IPS-18c (cell line): ENCODE measurements around the gene IRX4.

Experiments
- H3K4me3 ChIP-seq: 2 replicates; pipeline ENCODE4 v1.7.0; 2013; ENCODE audit warnings: low read depth, mild to moderate bottlenecking, low read length, moderate library complexity; ENCODE audit not compliant: insufficient read depth
- H3K9me3 ChIP-seq: one replicate; pipeline ENCODE4 v1.6.1; 2013; ENCODE audit warnings: mild to moderate bottlenecking, low read length, moderate library complexity; ENCODE audit not compliant: control insufficient read depth, insufficient read depth

IRX4 gene

DNA sequence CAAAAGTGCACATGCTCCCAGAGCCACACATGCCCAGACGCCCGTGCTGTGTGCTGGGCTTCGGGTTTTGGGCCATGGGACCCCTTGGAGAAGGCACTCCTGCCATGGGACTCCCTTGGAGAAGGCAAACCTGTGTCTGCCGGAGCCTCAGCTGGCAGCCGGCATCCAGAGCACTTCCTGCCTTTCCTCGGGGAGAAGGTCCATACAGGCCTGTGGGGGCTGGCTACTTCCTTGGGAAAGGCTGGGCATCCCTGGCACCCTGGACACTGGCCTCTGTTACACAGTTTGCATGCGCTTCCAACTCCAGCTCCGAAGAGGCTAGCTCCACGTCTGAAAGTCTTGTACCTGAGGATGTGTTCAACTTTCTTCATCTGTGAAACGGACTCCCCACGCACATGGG lies 14.7 kb upstream of the IRX4 start:
- no peak overlapping the region for H3K4me3 ChIP-seq
- H3K9me3 ChIP-seq, result peaks cover 5% of the 10 kb centered on the region

GRCh38 chr5:1896602-1897376 lies 14.1 kb upstream of the IRX4 start:
- Histone ChIP-seq H3K4me3 (no peak overlapping the region), H3K9me3 (peaks cover 5% of the 10 kb centered on the region)

DNA sequence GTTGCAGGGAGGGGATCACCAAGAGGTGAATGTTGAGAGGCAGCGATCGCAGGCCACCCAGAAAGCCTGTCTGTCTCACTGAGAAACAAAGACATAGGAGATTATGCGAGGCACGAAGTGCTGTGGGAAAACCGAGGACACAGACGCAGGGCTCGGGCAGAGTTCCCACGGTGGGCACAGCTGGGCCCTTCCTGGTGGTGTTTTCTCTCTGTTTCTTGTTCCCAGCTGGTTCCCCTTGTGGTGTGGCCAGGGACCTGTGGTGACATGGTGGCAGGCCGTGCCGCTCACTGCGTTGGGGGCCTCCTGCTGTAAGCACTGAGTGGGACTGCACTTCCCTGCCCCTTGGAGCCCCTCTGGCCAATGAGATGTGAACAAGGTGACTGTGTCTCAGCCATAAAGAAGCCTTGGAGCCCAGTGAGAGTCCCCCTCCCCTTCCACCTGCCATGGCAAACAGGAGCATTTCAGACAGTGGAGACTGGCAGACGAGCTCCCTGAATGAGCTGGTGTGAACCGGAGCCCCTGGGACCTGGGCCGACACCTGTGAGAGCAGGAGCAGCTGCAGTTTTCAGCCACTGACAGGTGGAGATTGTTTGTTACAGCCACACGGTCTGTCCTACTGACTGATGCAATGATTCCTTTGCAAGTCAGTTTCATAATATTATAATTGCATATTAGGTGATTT lies 13.2 kb upstream of the IRX4 start:
- Histone ChIP-seq H3K4me3 (no peak overlapping the region), H3K9me3 (no peaks in the 10 kb centered on the region)

DNA sequence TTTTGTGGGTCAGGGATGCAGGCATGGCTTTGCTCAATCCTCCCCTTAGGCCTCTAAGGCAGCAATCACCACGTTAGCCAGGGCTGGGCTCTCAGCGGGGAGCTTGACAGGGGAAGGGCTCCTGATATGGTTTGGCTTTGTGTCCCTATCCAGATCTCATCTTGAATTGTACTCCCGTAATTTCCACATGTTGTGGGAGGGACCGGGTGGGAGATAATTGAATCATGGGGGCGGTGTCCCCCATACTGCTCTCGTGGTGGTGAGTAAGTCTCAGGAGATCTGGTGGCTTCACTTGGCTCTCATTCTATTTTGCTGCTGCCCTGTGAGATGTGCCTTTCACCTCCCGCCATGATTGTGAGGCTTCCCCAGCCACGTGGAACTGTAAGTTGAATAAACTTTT lies 11.5 kb upstream of the IRX4 start:
- no peak overlapping the region for H3K4me3 ChIP-seq
- peaks cover 2% of the 10 kb centered on the region for H3K9me3 ChIP-seq

- no peak overlapping the region for H3K4me3 ChIP-seq
- peaks cover 2% of the 10 kb centered on the region for H3K9me3 ChIP-seq
These were observed 11.0 kb upstream of the IRX4 start for GRCh38 chr5:1893754-1894153.

DNA sequence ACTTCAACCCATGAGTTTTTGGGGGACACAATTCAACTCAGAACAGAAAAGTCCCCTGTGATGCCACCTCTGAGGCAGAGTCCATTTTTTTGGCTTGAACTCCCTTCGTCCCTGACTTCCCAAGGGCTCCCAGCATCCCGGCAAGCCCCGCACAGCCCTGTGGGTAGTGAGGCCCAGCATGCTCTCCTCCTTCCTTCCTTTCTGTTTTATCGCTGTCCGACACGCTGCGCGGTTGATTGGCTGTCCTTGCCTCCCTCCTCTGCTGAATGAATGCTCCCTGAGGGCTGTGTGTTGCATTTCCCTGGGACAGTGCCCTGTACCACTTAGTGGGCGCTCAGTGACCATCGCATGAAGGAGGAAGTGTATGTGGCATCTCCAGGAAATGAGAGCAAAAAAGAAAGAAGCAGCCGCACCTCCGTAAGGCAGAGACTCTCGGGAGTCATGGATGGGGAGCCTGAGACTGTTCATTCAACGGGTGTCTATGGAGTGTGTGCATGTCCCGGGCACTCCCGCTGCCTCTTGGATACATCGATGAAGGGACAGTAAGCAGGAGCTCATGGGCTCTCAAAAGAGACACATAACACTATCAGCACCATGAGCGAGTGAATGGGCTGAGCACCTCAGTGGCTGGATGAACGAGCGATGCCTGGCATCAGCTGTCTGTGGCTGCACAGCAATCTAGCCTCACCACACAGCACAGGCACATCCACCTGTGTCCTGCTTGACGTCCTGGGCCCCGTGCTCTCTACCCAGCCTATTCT lies 10.1 kb upstream of the IRX4 start:
- no peak overlapping the region for H3K4me3 ChIP-seq
- H3K9me3 ChIP-seq, result peaks cover 2% of the 10 kb centered on the region

GRCh38 chr5:1892211-1892610 lies 9.5 kb upstream of the IRX4 start:
- no peak overlapping the region for H3K4me3 ChIP-seq

GRCh38 chr5:1891391-1891790 lies 8.7 kb upstream of the IRX4 start:
- Histone ChIP-seq H3K9me3 (peaks cover 4% of the 10 kb centered on the region), H3K4me3 (no peak overlapping the region)

More at GRCh38 chr5:1892211-1892610, 9.5 kb upstream of the IRX4 start:
- H3K9me3 ChIP-seq, result peaks cover 3% of the 10 kb centered on the region

- H3K9me3 ChIP-seq, result peaks cover 7% of the 10 kb centered on the region
- H3K4me3 ChIP-seq, result no peak overlapping the region
These were observed 7.6 kb upstream of the IRX4 start for GRCh38 chr5:1890296-1890695.

GRCh38 chr5:1889321-1890065 lies 6.8 kb upstream of the IRX4 start:
- Histone ChIP-seq H3K4me3 (no peak overlapping the region), H3K9me3 (peaks cover 7% of the 10 kb centered on the region)

GRCh38 chr5:1888541-1889251 lies 6.0 kb upstream of the IRX4 start:
- H3K4me3 ChIP-seq, result no peak overlapping the region

GRCh38 chr5:1887588-1888360 lies 5.0 kb upstream of the IRX4 start:
- H3K4me3 ChIP-seq, result peak overlapping the region; percentile 52; the same call in 1 of the 2 replicates

More at GRCh38 chr5:1888541-1889251, 6.0 kb upstream of the IRX4 start:
- H3K9me3 ChIP-seq, result peaks cover 7% of the 10 kb centered on the region

GRCh38 chr5:1886846-1887587 lies 4.3 kb upstream of the IRX4 start:
- H3K9me3 ChIP-seq, result peaks cover 7% of the 10 kb centered on the region
- H3K4me3 ChIP-seq, result peak overlapping the region; percentile 52

More at GRCh38 chr5:1887588-1888360, 5.0 kb upstream of the IRX4 start:
- H3K9me3 ChIP-seq, result peaks cover 7% of the 10 kb centered on the region

GRCh38 chr5:1885868-1886845 lies 3.4 kb upstream of the IRX4 start:
- Histone ChIP-seq H3K4me3 (peak overlapping the region; percentile 41; the same call in 1 of the 2 replicates), H3K9me3 (peaks cover 7% of the 10 kb centered on the region)
